Heart left ventricle (tissue), 16 donors: Measurements from ENCODE around the gene MINDY4. TPM values are rescaled to one million over a fixed set of nuclear protein-coding genes. Genes with fewer than 3 reads are reported as not detected.

ENCODE experiments used
- ATAC-seq, 4 donors: fragments of 200-7000 bp; cut with Tn5 transposase; one replicate each; pipeline ENCODE4 v1.9.1; 2020 to 2022; ENCODE audit warnings: moderate library complexity in 4 of 4, mild to moderate bottlenecking in 3 of 4, moderate number of reproducible peaks in 1 of 4
- DNase-seq, 5 donors: peaks; one replicate each; pipeline ENCODE4 v3.0.0-alpha.2; 2020
- H3K27ac ChIP-seq, 12 donors: fragments of 200-600 bp; sonication (generic) in 4 of 12; one replicate each; pipeline versions ENCODE4 v1.5.0 to v1.8.0; 2016 to 2022; ENCODE audit warnings: mild to moderate bottlenecking in 2 of 12
- H3K27me3 ChIP-seq, 9 donors: fragments of 200-600 bp; sonication (generic) in 2 of 9; one replicate each; pipeline versions ENCODE4 v1.5.1 to v1.8.0; 2016 to 2022; ENCODE audit warnings: mild to moderate bottlenecking in 3 of 9
- H3K36me3 ChIP-seq, 9 donors: fragments of 200-600 bp; sonication (generic) in 2 of 9; one replicate each; pipeline versions ENCODE4 v1.5.0 to v1.8.0; 2018 to 2022; ENCODE audit warnings: mild to moderate bottlenecking in 2 of 9
- H3K4me1 ChIP-seq, 12 donors: fragments of 200-600 bp; sonication (generic) in 4 of 12; one replicate each; pipeline versions ENCODE4 v1.5.0 to v1.8.0; 2016 to 2022; ENCODE audit warnings: mild to moderate bottlenecking in 3 of 12
- H3K4me3 ChIP-seq, 12 donors: fragments of 200-600 bp; sonication (generic) in 4 of 12; one replicate each; pipeline versions ENCODE4 v1.5.0 to v1.8.0; 2017 to 2022; ENCODE audit warnings: mild to moderate bottlenecking in 9 of 12, moderate library complexity in 4 of 12
- H3K9me3 ChIP-seq, 12 donors: fragments of 200-600 bp; sonication (generic) in 4 of 12; one replicate each; pipeline versions ENCODE4 v1.5.0 to v1.8.0; 2016 to 2022; ENCODE audit warnings: mild to moderate bottlenecking in 1 of 12
- POLR2A ChIP-seq, 2 donors: fragments of 450-650 bp; IDR thresholded peaks; one replicate each; pipeline ENCODE4 v1.6.1; 2017; ENCODE audit warnings: antibody characterized with exemption in 2 of 2, mild to moderate bottlenecking in 2 of 2, moderate library complexity in 2 of 2
- WGBS, 4 donors: extraction: QIAGEN DNeasy Blood & Tissue Kit in 2 of 4; methylation state at CpG; one replicate each; pipeline versions ENCODE4 v1.1.5 to v1.1.7; 2013 to 2018; 5-methylcytosine and 5-hydroxymethylcytosine counted together
- intact Hi-C, 10 donors: fragments of 100-400 bp; cut with DNase I; formaldehyde crosslinking; loops; one replicate each; pipeline versions ENCODE4 v1.11.1 to v1.14.2; 2022
- polyA plus RNA-seq, 2 donors: library from polyadenylated mRNA; stranded (reverse); fragments of 200-250 nt; gene quantifications; one replicate each; pipeline ENCODE4 v1.2.3, GENCODE V29; 2013
- total RNA-seq, 9 donors: library from RNA; depleted of rRNA in 2 of 9; stranded (reverse); fragments of >200 nt in 2 of 9; fragmentation: NEBNext Ultra II Directional in 3 of 9; extraction: Animal tissue kit (Norgen Biotek cat#: 25700) in 3 of 9; gene quantifications; one replicate each; pipeline versions ENCODE4 v1.1.0 to v1.2.4, GENCODE V29; 2016 to 2023
- TF ChIP-seq, protein P1 (sequence below), 12 donors: fragments of 200-600 bp; sonication (generic) in 4 of 12; IDR thresholded peaks; one replicate each; pipeline versions ENCODE4 v1.5.0 to v1.8.0; 2018 to 2022; ENCODE audit warnings: antibody characterized with exemption in 12 of 12, mild to moderate bottlenecking in 5 of 12
- donor health status: ischemic (EF 13 %, LVEDD 7.1; RV severe dilation, severe dysfunction).
- donor health status: healthy with polysubstance abuse.
- donor health status: DM: no; HTN: yes; CAD: no.
- donor health status: DM: no; HTN: no; CAD: no.
- donor health status: ischemic (EF 25% LVEDD 6.9; RV normal size, moderate dysfunction).
- donor health status: ischemic (EF 25% LVEDD 5.7; RV mildly dilated, moderate dysfunction).
- donor health status: healthy.
- donor health status: DM: yes; HTN: yes; CAD: no.
- donor health status: ischemic (EF 35%, LVEDD 5.7; RV mildly dilated, moderate dysfunction).
- donor health status: nonischemic (EF 11% LVEDD 7.7; RV severe dilation, severe dysfunction).
- donor health status: DM: yes; HTN: yes; CAD: no.
- donor health status: PGD.
- donor health status: ischemic (EF 29% LVEDD 5.4; RV normal size, mild dysfunction).
- donor health status: nonischemic (EF 23%, LVEDD 6.1; RV moderate dilation, normal function).

Gene MINDY4
- total and polyA plus RNA-seq, 11 donors = 1.3 to 6.0 (median 2.9) TPM

DNA sequence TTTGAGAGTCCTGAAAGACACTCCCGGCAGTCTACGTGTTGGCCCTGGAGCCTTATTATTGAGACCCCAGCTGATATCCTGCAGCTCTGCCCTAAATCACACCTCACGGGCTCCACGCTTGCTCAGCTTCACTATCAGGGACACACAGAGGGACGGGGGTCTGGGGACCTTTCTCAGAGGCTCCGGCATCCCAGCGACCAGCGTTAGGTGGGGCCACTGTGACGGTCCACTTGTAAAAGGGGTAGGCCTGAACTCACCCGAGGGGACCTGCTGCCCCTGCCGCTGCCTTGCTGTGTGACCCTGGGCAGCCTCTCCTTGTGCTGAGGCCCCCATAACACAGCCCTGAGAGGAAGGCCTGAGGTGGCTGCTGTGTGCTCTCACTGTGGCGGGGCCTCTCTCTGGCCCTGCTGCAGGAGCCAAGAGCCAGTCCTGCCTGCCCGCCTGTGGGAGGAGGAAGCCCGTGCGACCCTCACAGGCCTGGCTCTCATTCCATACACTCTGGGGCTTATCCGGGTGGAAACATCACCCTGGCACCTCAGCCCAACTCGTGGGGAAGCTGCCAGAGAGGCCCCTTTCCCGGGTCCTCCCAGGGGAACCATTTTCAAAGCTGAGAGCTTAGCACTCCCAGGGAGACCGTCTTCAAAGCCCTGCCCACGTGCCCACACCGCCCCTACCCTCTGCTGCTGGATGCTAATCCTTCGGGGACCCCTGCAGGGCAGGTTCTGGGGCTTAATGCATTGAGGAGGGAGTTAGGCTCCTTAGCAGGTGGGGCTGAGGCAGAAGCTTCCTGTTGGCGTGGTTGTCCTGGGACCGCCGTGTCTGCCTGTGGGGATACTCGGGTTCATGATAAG, 162.1 kb downstream of the MINDY4 start:
- intact Hi-C loops = loop anchor here in 2 of 10 donors (5.0 to 10.0 kb wide), 2 partner anchors 61 to 129 kb away; no protein-coding TSS in a partner anchor
- no peak for TF ChIP-seq POLR2A (IDR thresholded peaks at IDR 0.05)
- TF ChIP-seq, protein P1, sequence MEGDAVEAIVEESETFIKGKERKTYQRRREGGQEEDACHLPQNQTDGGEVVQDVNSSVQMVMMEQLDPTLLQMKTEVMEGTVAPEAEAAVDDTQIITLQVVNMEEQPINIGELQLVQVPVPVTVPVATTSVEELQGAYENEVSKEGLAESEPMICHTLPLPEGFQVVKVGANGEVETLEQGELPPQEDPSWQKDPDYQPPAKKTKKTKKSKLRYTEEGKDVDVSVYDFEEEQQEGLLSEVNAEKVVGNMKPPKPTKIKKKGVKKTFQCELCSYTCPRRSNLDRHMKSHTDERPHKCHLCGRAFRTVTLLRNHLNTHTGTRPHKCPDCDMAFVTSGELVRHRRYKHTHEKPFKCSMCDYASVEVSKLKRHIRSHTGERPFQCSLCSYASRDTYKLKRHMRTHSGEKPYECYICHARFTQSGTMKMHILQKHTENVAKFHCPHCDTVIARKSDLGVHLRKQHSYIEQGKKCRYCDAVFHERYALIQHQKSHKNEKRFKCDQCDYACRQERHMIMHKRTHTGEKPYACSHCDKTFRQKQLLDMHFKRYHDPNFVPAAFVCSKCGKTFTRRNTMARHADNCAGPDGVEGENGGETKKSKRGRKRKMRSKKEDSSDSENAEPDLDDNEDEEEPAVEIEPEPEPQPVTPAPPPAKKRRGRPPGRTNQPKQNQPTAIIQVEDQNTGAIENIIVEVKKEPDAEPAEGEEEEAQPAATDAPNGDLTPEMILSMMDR (IDR thresholded peaks at IDR 0.05) = no peak

DNA sequence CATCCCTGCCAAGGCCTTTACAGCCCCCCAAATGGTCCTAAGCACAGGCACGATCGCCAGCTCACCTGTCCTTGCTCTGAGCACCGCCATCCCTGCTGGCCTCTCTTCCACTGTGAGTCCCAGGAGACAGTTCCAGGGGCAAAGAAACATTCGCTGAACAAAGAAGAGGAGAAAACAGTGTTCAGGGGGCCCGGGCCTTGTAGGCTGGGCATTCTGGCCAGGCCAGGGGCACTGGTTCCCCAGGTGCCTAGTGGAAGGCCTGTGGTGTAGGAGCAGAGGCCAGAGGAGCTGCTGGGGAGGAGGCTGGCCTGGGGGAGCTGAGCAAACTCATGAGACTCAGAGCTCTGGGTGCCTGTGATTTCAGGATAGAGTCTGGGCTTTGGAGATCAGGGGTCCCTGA, 163.0 kb downstream of the MINDY4 start:
- DNase-seq = peak in 1 of 5 donors; percentile 4
- intact Hi-C loops = loop anchor here in 2 of 10 donors (5.0 to 10.0 kb wide), 2 partner anchors 62 to 129 kb away; no protein-coding TSS in a partner anchor
- H3K36me3 ChIP-seq = no peaks in the 10 kb centered on the region
- H3K9me3 ChIP-seq = no peaks in the 10 kb centered on the region
- no peaks in the 10 kb centered on the region for H3K27me3 ChIP-seq
- TF ChIP-seq, protein P1 (IDR thresholded peaks at IDR 0.05) = no peak
- TF ChIP-seq POLR2A (IDR thresholded peaks at IDR 0.05) = no peak
- peaks cover 0 to 66% (median 33%) of the 10 kb centered on the region in 12 donors for H3K4me1 ChIP-seq
- WGBS, 4 donors = 81 to 97% (median 88%) methylated on average over 5 of the region's 5 CpGs
- H3K27ac ChIP-seq = peak overlapping the region in 9 of 12 donors; percentile 7 to 58 (median 34)
- H3K4me3 ChIP-seq = no peak overlapping the region
- ATAC-seq = no peak

More for the DNA sequence above, 162.1 kb downstream of the MINDY4 start:
- H3K27me3 ChIP-seq = no peaks in the 10 kb centered on the region
- H3K4me1 ChIP-seq = peaks cover 0 to 60% (median 29%) of the 10 kb centered on the region in 12 donors
- H3K36me3 ChIP-seq = no peaks in the 10 kb centered on the region
- peak overlapping the region in 2 of 12 donors; percentile 24 to 51 for H3K27ac ChIP-seq
- H3K4me3 ChIP-seq = no peak overlapping the region
- DNase-seq (peak in 1 of 5 donors; percentile 20), ATAC-seq (no peak)
- WGBS, 4 donors = 67 to 83% (median 77%) methylated on average over 14 to 26 of the region's 26 CpGs
- H3K9me3 ChIP-seq = no peaks in the 10 kb centered on the region

DNA sequence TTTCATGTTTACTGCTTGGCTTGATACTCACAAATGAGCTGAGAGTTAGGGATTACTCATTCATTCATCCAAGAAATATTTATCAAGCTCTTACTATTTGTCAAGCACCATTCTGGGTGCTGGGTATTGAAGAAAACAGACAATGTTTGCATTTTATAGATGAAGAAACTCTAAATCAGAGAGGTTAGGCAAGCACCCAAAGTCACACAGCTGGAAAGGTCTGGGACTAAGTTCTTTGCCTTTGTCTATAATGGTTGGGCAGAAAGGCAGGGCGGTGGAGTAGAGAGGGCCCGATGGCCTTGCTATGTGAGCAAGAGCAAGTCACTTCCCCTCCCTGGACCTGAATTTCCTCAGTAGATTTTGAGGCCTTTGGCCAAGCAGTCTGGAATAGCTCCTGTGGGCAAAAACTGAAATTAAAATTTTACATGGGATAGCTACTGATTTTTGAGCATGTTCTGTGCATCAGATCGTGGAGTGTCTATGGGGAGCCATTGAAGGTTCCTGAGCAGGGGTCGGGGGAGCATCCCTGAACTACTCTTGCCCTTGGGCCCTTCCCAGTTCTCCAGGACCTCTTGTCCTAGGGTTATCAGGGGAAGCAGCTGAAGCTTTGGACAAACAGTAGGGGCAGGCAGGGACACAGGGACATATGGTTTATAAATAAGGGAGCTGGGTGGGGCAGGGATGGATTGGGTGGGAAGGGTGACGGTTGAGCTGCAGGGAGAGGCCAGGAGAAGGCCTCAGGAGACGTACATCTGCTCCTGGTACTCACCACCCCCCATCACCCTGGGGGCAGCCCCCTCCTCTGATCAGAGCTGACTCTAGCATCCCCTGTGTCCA, 163.7 kb downstream of the MINDY4 start:
- Histone ChIP-seq H3K27ac (peak overlapping the region in 9 of 12 donors; percentile 7 to 58 (median 41)), H3K4me3 (no peak overlapping the region), H3K4me1 (peaks cover 0 to 63% (median 33%) of the 10 kb centered on the region in 12 donors), H3K27me3 (no peaks in the 10 kb centered on the region), H3K36me3 (no peaks in the 10 kb centered on the region), H3K9me3 (no peaks in the 10 kb centered on the region)
- intact Hi-C loops = loop anchor here in 5 of 10 donors (5.0 to 10.0 kb wide), 5 partner anchors 42 to 133 kb away; no protein-coding TSS in a partner anchor
- ATAC-seq (peak in 2 of 4 donors; percentile 19 to 43), DNase-seq (peak in 2 of 5 donors; percentile 31 to 35)
- TF ChIP-seq, protein P1 (IDR thresholded peaks at IDR 0.05) = no peak
- TF ChIP-seq POLR2A (IDR thresholded peaks at IDR 0.05) = no peak
- 49 to 66% (median 55%) methylated on average over 6 of the region's 6 CpGs for WGBS, 4 donors
